ENCODE results near the gene SMARCD2. TPM values are rescaled to one million over a fixed set of nuclear protein-coding genes. Genes with fewer than 3 reads are reported as not detected.
"Not testable (repeated sequence)": the region's sequence is repeated elsewhere in the genome, so short reads cannot be mapped to it uniquely, and the experiment has no call there.

SMARCD2 gene
- total RNA-seq, 2 donors from 2014 or later, result 182 to 247 TPM

DNA sequence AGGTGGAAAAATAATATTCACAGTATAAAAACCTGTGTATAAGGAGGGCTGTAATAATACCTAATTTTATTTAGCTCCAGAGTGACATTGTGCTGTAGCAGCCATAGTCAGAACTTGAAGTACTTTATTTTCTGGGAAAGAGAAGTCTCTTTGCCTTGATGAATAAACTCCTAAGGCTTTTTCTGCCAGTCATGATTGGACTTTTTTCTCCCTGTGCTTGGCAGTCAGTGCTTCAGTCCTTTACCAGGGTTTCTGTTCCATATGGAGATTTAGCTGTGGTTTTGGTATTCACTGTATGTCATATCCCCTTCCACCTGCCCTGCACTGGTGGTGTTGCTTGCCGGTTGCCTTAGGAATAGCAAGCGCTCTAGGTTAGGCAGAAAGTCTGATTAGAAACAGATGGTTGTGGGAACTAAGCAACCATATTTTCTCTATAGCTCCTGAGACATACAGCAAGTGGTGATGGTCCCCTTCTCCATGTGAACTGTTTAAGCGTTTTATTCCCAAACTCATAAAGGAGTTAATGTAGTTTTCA, 43.8 kb downstream of the SMARCD2 start:
- TF ChIP-seq POLR2AphosphoS5 (IDR thresholded peaks at IDR 0.05) (no peak), POLR2A (IDR thresholded peaks at IDR 0.05) (no peak)
- TF ChIP-seq, protein P1, sequence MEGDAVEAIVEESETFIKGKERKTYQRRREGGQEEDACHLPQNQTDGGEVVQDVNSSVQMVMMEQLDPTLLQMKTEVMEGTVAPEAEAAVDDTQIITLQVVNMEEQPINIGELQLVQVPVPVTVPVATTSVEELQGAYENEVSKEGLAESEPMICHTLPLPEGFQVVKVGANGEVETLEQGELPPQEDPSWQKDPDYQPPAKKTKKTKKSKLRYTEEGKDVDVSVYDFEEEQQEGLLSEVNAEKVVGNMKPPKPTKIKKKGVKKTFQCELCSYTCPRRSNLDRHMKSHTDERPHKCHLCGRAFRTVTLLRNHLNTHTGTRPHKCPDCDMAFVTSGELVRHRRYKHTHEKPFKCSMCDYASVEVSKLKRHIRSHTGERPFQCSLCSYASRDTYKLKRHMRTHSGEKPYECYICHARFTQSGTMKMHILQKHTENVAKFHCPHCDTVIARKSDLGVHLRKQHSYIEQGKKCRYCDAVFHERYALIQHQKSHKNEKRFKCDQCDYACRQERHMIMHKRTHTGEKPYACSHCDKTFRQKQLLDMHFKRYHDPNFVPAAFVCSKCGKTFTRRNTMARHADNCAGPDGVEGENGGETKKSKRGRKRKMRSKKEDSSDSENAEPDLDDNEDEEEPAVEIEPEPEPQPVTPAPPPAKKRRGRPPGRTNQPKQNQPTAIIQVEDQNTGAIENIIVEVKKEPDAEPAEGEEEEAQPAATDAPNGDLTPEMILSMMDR (IDR thresholded peaks at IDR 0.05), result no peak
- H3K4me3 ChIP-seq, result no peak overlapping the region
- DNase-seq (ENCODE audit: low spot score), result no peak
- no peak overlapping the region for H3K27ac ChIP-seq
- H3K36me3 ChIP-seq, result peaks cover 11 to 18% of the 10 kb centered on the region in 2 donors
- WGBS, result 88% methylated on average over 3 of the region's 3 CpGs
- H3K9me3 ChIP-seq, result no peaks in the 10 kb centered on the region
- H3K4me1 ChIP-seq (replicated peaks), result no peaks in the 10 kb centered on the region
- intact Hi-C loops (cut with DNase I), result no loop called here
- no peaks in the 10 kb centered on the region for H3K27me3 ChIP-seq (replicated peaks; ENCODE audit: insufficient read depth)

DNA sequence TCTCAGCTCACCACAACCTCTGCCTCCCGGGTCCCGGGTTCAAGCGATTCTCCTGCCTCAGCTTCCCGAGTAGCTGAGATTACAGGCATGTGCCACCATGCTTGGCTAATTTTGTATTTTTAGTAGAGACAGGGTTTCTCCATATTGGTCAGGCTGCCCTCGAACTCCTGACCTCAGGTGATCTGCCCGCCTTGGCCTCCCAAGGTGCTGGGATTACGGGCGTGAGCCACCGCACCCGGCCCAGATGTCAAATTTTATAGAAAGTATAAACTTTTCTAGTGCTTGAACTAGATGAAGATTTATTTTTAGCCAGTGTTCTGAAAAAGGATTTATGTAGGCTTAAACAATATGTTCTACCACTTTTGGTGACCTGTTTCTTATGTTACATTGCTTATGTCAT, 46.1 kb downstream of the SMARCD2 start:
- WGBS, result 93% methylated on average over 10 of the region's 10 CpGs

DNA sequence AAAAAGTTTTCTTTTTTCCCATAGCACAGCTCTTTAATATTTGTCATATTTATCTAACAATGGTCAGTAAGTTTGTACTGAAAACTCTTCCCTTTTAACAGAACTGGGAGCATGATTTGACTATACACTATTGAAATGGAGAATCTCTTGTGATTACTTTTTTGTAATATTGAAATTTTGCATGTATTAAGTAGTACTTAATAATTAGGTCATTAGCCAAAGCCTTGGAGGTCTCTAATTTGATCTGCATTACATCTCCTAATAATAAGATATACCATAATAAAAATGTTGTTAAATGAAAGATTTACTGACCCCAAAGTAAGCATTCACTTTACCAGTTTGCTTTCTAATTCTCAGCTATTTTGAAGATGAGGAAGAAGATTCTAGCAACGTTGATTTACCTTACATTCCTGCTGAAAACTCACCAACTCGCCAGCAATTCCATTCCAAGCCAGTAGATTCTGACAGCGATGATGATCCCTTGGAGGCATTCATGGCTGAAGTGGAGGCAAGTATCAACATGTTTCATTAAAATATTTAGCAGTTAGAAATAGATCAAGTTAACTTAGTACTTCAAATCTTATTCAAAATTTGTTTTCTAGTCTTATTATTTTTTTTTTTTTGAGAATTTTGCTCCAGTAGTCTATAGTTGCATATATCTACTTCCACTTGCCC, 50.3 kb downstream of the SMARCD2 start:
- WGBS, result 47% methylated on average over 3 of the region's 3 CpGs
- intact Hi-C loops (cut with DNase I), result no loop called here
- peaks cover 0 to 12% of the 10 kb centered on the region in 2 donors for H3K36me3 ChIP-seq
- TF ChIP-seq POLR2AphosphoS5 (IDR thresholded peaks at IDR 0.05) (no peak), POLR2A (IDR thresholded peaks at IDR 0.05) (no peak)
- TF ChIP-seq, protein P1 (IDR thresholded peaks at IDR 0.05), result no peak
- H3K27ac ChIP-seq, result no peak overlapping the region
- no peak overlapping the region for H3K4me3 ChIP-seq
- no peaks in the 10 kb centered on the region for H3K27me3 ChIP-seq (replicated peaks; ENCODE audit: insufficient read depth)
- no peaks in the 10 kb centered on the region for H3K4me1 ChIP-seq (replicated peaks)
- DNase-seq (ENCODE audit: low spot score), result no peak
- H3K9me3 ChIP-seq, result no peaks in the 10 kb centered on the region

More for the DNA sequence above, 46.1 kb downstream of the SMARCD2 start:
- DNase-seq (ENCODE audit: low spot score); H3K4me3 ChIP-seq; H3K9me3 ChIP-seq; H3K27me3 ChIP-seq (replicated peaks; ENCODE audit: insufficient read depth); intact Hi-C loops (cut with DNase I); H3K4me1 ChIP-seq (replicated peaks); H3K27ac ChIP-seq: not testable (repeated sequence)
- peaks cover 5 to 17% of the 10 kb centered on the region in 2 donors for H3K36me3 ChIP-seq

DNA sequence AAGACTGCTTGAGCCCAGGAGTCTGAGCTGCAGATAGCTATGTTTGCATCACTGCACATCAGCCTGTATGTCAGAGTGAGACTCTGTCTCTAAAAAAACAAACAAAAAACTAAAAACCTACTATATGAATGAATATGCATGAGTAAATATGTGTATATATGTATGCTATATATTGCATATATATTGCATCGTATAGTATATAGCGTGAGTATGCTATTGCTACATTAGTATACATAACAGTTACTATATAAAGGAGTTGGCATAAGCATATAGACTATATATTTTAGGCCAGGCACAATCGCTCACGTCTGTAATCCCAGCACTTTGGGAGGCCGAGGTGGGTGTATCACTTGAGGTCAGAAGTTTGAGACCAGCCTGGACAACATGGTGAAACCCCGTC, 52.4 kb downstream of the SMARCD2 start:
- DNase-seq (ENCODE audit: low spot score), result no peak

DNA sequence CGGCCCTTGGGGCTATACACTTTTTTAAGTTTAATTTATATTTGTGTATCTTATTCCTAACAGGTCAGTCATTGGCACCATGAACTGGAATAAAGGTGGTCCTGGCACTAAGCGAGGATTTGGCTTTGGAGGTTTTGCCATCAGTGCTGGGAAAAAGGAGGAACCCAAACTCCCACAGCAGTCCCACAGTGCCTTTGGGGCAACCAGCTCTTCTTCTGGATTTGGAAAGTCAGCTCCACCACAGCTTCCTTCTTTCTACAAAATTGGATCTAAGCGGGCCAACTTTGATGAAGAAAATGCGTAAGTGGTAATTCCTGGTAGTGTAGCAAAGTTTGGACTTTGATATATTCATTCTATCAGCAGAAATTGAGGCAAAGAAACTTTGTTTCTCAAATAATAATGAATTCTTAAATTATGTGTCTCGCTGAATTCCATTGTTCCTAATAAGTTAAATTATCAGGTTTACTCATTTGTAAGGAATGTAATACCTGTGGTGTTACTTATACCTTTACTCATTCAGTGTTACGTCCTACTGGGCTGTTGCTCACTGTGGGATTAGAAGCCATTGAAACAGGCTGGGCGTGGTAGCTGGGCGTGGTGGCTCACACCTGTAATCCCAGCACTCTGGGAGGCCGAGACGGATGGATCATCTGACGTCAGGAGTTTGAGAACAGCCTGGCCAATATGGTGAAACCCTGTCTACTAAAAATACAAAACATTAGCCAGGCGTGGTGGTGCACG, 55.3 kb downstream of the SMARCD2 start:
- DNase-seq (ENCODE audit: low spot score), result no peak
- Histone ChIP-seq H3K27me3 (replicated peaks; ENCODE audit: insufficient read depth) (no peaks in the 10 kb centered on the region), H3K4me3 (no peak overlapping the region), H3K36me3 (peaks cover 0 to 3% of the 10 kb centered on the region in 2 donors), H3K27ac (no peak overlapping the region), H3K9me3 (no peaks in the 10 kb centered on the region), H3K4me1 (replicated peaks) (no peaks in the 10 kb centered on the region)
- TF ChIP-seq POLR2A (IDR thresholded peaks at IDR 0.05) (no peak), POLR2AphosphoS5 (IDR thresholded peaks at IDR 0.05) (no peak)
- TF ChIP-seq, protein P1 (IDR thresholded peaks at IDR 0.05), result no peak
- 96% methylated on average over 13 of the region's 13 CpGs for whole genome bisulfite sequencing
- intact Hi-C loops (cut with DNase I), result no loop called here

More for the DNA sequence above, 52.4 kb downstream of the SMARCD2 start:
- TF ChIP-seq POLR2A (IDR thresholded peaks at IDR 0.05) (no peak), POLR2AphosphoS5 (IDR thresholded peaks at IDR 0.05) (no peak)
- TF ChIP-seq, protein P1 (IDR thresholded peaks at IDR 0.05), result no peak
- WGBS, result 94% methylated on average over 6 of the region's 6 CpGs
- Histone ChIP-seq H3K4me1 (replicated peaks) (no peaks in the 10 kb centered on the region), H3K4me3 (no peak overlapping the region), H3K36me3 (peaks cover 0 to 7% of the 10 kb centered on the region in 2 donors), H3K9me3 (no peaks in the 10 kb centered on the region), H3K27me3 (replicated peaks; ENCODE audit: insufficient read depth) (no peaks in the 10 kb centered on the region), H3K27ac (no peak overlapping the region)
- intact Hi-C loops (cut with DNase I), result no loop called here
